ENCODE measurements around the gene UGP2.

UGP2 gene

GRCh38 chr2:63818271-63818670 is 23.4 kb upstream of the UGP2 start:
- Histone ChIP-seq H2AK5ac (ENCODE audit: low read length) (no peak overlapping the region), H3K27me3 (ENCODE audit: insufficient read depth, low read length, poor library complexity) (no peaks in the 10 kb centered on the region), H3K4me3 (ENCODE audit: low read length) (no peak overlapping the region), H3K79me1 (ENCODE audit: low read length) (no peaks in the 10 kb centered on the region), H2BK5ac (ENCODE audit: low read length) (no peak overlapping the region), H3K4me2 (ENCODE audit: low read length) (no peak overlapping the region), H3K23ac (ENCODE audit: low read length) (no peak overlapping the region), H2BK120ac (ENCODE audit: low read depth, low read length) (no peak overlapping the region), H3K79me2 (ENCODE audit: control insufficient read depth, insufficient read depth, low read length) (no peaks in the 10 kb centered on the region), H3K4me1 (ENCODE audit: control insufficient read depth, low read depth, low read length) (no peaks in the 10 kb centered on the region), H3K56ac (ENCODE audit: low read length) (no peak overlapping the region), H3K18ac (ENCODE audit: low read length) (no peak overlapping the region), H4K5ac (ENCODE audit: low read length) (no peak overlapping the region), H2BK15ac (replicated peaks; ENCODE audit: low read depth) (no peak overlapping the region), H3K4ac (ENCODE audit: low read depth, low read length) (no peak overlapping the region), H3K36me3 (ENCODE audit: control insufficient read depth, insufficient read depth, low read length) (no peaks in the 10 kb centered on the region), H3K9ac (ENCODE audit: low read length) (no peak overlapping the region), H4K8ac (ENCODE audit: low read depth, low read length) (no peak overlapping the region), H3K27ac (ENCODE audit: low read depth, low read length) (no peak overlapping the region)
- WGBS (ENCODE audit: extremely low coverage, insufficient coverage, low lambda C conversion rate) = no CpG with 5 or more reads among the region's 2 CpGs
- no peak for DNase-seq

- no peak overlapping the region for H2AK5ac ChIP-seq (ENCODE audit: low read length)
- H3K79me2 ChIP-seq (ENCODE audit: control insufficient read depth, insufficient read depth, low read length) = no peaks in the 10 kb centered on the region
- H3K4ac ChIP-seq (ENCODE audit: low read depth, low read length) = no peak overlapping the region
- H3K79me1 ChIP-seq (ENCODE audit: low read length) = no peaks in the 10 kb centered on the region
- H3K27me3 ChIP-seq (ENCODE audit: insufficient read depth, low read length, poor library complexity) = no peaks in the 10 kb centered on the region
- no peak overlapping the region for H2BK5ac ChIP-seq (ENCODE audit: low read length)
- WGBS (ENCODE audit: extremely low coverage, insufficient coverage, low lambda C conversion rate) = no CpG with 5 or more reads among the region's 3 CpGs
- no peak overlapping the region for H3K23ac ChIP-seq (ENCODE audit: low read length)
- no peaks in the 10 kb centered on the region for H3K4me1 ChIP-seq (ENCODE audit: control insufficient read depth, low read depth, low read length)
- no peak overlapping the region for H3K9ac ChIP-seq (ENCODE audit: low read length)
- H3K4me3 ChIP-seq (ENCODE audit: low read length) = no peak overlapping the region
- no peak overlapping the region for H4K8ac ChIP-seq (ENCODE audit: low read depth, low read length)
- no peak overlapping the region for H2BK120ac ChIP-seq (ENCODE audit: low read depth, low read length)
- DNase-seq = no peak
- no peak overlapping the region for H3K4me2 ChIP-seq (ENCODE audit: low read length)
- H4K5ac ChIP-seq (ENCODE audit: low read length) = no peak overlapping the region
- no peak overlapping the region for H2BK15ac ChIP-seq (replicated peaks; ENCODE audit: low read depth)
- H3K27ac ChIP-seq (ENCODE audit: low read depth, low read length) = no peak overlapping the region
- H3K56ac ChIP-seq (ENCODE audit: low read length) = no peak overlapping the region
- no peaks in the 10 kb centered on the region for H3K36me3 ChIP-seq (ENCODE audit: control insufficient read depth, insufficient read depth, low read length)
- H3K18ac ChIP-seq (ENCODE audit: low read length) = peak overlapping the region; percentile 3
These were observed 22.4 kb upstream of the UGP2 start for GRCh38 chr2:63819256-63819655.

GRCh38 chr2:63819765-63820717 is 21.7 kb upstream of the UGP2 start:
- Histone ChIP-seq H3K79me1 (ENCODE audit: low read length) (no peaks in the 10 kb centered on the region), H3K4me3 (ENCODE audit: low read length) (no peak overlapping the region), H3K4me2 (ENCODE audit: low read length) (no peak overlapping the region), H2AK5ac (ENCODE audit: low read length) (no peak overlapping the region), H3K9ac (ENCODE audit: low read length) (no peak overlapping the region), H4K8ac (ENCODE audit: low read depth, low read length) (no peak overlapping the region), H4K5ac (ENCODE audit: low read length) (no peak overlapping the region), H2BK15ac (replicated peaks; ENCODE audit: low read depth) (no peak overlapping the region), H2BK120ac (ENCODE audit: low read depth, low read length) (no peak overlapping the region), H3K79me2 (ENCODE audit: control insufficient read depth, insufficient read depth, low read length) (no peaks in the 10 kb centered on the region), H3K4ac (ENCODE audit: low read depth, low read length) (no peak overlapping the region), H3K23ac (ENCODE audit: low read length) (no peak overlapping the region), H3K36me3 (ENCODE audit: control insufficient read depth, insufficient read depth, low read length) (no peaks in the 10 kb centered on the region), H3K27me3 (ENCODE audit: insufficient read depth, low read length, poor library complexity) (no peaks in the 10 kb centered on the region), H3K18ac (ENCODE audit: low read length) (peak overlapping the region; percentile 3), H3K56ac (ENCODE audit: low read length) (no peak overlapping the region), H3K27ac (ENCODE audit: low read depth, low read length) (no peak overlapping the region), H3K4me1 (ENCODE audit: control insufficient read depth, low read depth, low read length) (no peaks in the 10 kb centered on the region), H2BK5ac (ENCODE audit: low read length) (no peak overlapping the region)
- DNase-seq = peak; percentile 57
- no CpG with 5 or more reads among the region's 6 CpGs for WGBS (ENCODE audit: extremely low coverage, insufficient coverage, low lambda C conversion rate)

- Histone ChIP-seq H3K27ac (ENCODE audit: low read depth, low read length) (no peak overlapping the region), H3K9ac (ENCODE audit: low read length) (no peak overlapping the region), H2AK5ac (ENCODE audit: low read length) (no peak overlapping the region), H4K5ac (ENCODE audit: low read length) (no peak overlapping the region), H3K27me3 (ENCODE audit: insufficient read depth, low read length, poor library complexity) (no peaks in the 10 kb centered on the region), H3K4me2 (ENCODE audit: low read length) (no peak overlapping the region), H3K36me3 (ENCODE audit: control insufficient read depth, insufficient read depth, low read length) (no peaks in the 10 kb centered on the region), H3K18ac (ENCODE audit: low read length) (no peak overlapping the region), H3K4me1 (ENCODE audit: control insufficient read depth, low read depth, low read length) (no peaks in the 10 kb centered on the region), H3K4me3 (ENCODE audit: low read length) (no peak overlapping the region), H2BK120ac (ENCODE audit: low read depth, low read length) (no peak overlapping the region), H3K79me2 (ENCODE audit: control insufficient read depth, insufficient read depth, low read length) (no peaks in the 10 kb centered on the region), H3K56ac (ENCODE audit: low read length) (no peak overlapping the region), H3K4ac (ENCODE audit: low read depth, low read length) (no peak overlapping the region), H3K23ac (ENCODE audit: low read length) (no peak overlapping the region), H4K8ac (ENCODE audit: low read depth, low read length) (no peak overlapping the region), H2BK5ac (ENCODE audit: low read length) (no peak overlapping the region), H2BK15ac (replicated peaks; ENCODE audit: low read depth) (no peak overlapping the region), H3K79me1 (ENCODE audit: low read length) (no peaks in the 10 kb centered on the region)
- WGBS (ENCODE audit: extremely low coverage, insufficient coverage, low lambda C conversion rate) = no CpG with 5 or more reads among the region's 1 CpG
- DNase-seq = no peak
These were observed 20.7 kb upstream of the UGP2 start for GRCh38 chr2:63820969-63821368.

- no peaks in the 10 kb centered on the region for H3K79me2 ChIP-seq (ENCODE audit: control insufficient read depth, insufficient read depth, low read length)
- DNase-seq = no peak
- no peaks in the 10 kb centered on the region for H3K27me3 ChIP-seq (ENCODE audit: insufficient read depth, low read length, poor library complexity)
- no peak overlapping the region for H2BK5ac ChIP-seq (ENCODE audit: low read length)
- H3K79me1 ChIP-seq (ENCODE audit: low read length) = no peaks in the 10 kb centered on the region
- no CpG with 5 or more reads among the region's 3 CpGs for WGBS (ENCODE audit: extremely low coverage, insufficient coverage, low lambda C conversion rate)
- H4K5ac ChIP-seq (ENCODE audit: low read length) = no peak overlapping the region
- no peaks in the 10 kb centered on the region for H3K36me3 ChIP-seq (ENCODE audit: control insufficient read depth, insufficient read depth, low read length)
- no peak overlapping the region for H3K23ac ChIP-seq (ENCODE audit: low read length)
- no peak overlapping the region for H3K4ac ChIP-seq (ENCODE audit: low read depth, low read length)
- no peak overlapping the region for H3K4me3 ChIP-seq (ENCODE audit: low read length)
- no peak overlapping the region for H3K18ac ChIP-seq (ENCODE audit: low read length)
- H3K4me2 ChIP-seq (ENCODE audit: low read length) = no peak overlapping the region
- no peak overlapping the region for H2BK120ac ChIP-seq (ENCODE audit: low read depth, low read length)
- H3K27ac ChIP-seq (ENCODE audit: low read depth, low read length) = no peak overlapping the region
- H2BK15ac ChIP-seq (replicated peaks; ENCODE audit: low read depth) = no peak overlapping the region
- H4K8ac ChIP-seq (ENCODE audit: low read depth, low read length) = no peak overlapping the region
- H3K4me1 ChIP-seq (ENCODE audit: control insufficient read depth, low read depth, low read length) = no peaks in the 10 kb centered on the region
- H3K9ac ChIP-seq (ENCODE audit: low read length) = no peak overlapping the region
- H2AK5ac ChIP-seq (ENCODE audit: low read length) = no peak overlapping the region
- no peak overlapping the region for H3K56ac ChIP-seq (ENCODE audit: low read length)
These were observed 20.3 kb upstream of the UGP2 start for GRCh38 chr2:63821396-63821795.
